GM18526 (cell line): ENCODE measurements around the gene CNTN2.

Source experiments
- POLR2A ChIP-seq: IDR thresholded peaks from 3 replicates; pipeline ENCODE4 v1.6.1; 2011; ENCODE audit not compliant: insufficient read length; ENCODE audit errors: extremely low read depth

Gene CNTN2

GRCh38 chr1:205041998-205042910 lies 758 bp upstream of the CNTN2 start:
- TF ChIP-seq POLR2A: no peak

DNA sequence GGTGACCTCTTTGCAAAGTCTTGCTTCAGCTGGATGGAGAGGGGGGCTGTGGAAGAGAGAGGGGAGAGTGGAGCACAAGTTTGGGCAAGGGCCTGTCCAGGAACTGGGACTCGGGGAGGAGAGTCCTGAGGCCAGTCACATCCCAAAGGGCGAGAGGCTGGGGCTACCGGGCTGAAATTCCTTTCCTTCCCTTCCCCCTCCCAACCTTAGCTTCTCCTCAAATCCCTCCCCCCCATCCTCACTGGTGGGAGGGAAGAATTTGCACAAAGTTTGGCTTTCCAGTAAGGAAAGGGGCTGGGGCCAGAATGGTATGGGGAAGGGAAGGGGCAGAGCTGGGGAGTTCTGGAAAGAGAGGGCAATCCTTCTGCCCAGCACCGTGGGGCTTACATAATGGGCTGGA lies 854 bp downstream of the CNTN2 start:
- TF ChIP-seq POLR2A: no peak

DNA sequence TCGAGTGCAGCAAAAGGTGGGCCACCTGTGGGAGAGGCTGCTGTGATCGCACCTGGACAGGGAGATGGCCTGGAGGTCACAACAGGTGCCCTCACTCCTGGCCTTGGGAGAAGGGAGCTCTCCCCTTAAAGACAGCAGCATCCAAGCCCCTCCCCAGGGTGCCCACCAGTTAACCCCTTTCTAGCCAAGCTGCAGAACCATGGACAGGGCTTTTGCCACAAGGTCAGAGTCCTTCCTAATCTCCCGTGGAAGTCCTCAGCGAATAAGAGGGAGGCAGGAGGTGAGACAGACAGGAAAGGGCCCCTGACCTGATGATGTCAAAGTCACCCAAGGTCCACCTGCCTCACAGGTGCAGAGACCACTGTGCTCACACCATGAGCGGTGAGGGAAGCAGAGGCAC lies 1.7 kb downstream of the CNTN2 start:
- TF ChIP-seq POLR2A: no peak

DNA sequence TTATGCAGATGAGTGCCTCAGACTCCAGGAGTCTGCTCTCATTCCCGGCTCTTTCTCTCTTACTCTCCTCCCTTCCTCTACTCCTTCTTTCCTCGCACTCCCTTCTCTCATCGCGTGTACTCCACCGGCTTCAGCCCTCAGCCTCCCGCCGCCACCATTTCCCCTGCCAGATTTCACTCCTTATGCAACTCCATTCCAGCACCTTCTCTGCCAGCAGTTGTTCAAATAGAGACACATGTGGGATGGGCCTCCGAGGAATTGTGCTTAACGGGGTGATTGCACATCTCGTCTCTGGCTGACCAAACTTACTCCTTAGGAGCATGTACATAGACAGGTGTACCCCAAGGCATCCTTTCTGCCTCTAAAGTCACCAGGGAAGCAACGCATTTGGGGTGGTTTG lies 2.1 kb downstream of the CNTN2 start:
- TF ChIP-seq POLR2A: no peak

GRCh38 chr1:205046870-205047269 lies 3.9 kb downstream of the CNTN2 start:
- TF ChIP-seq POLR2A: no peak

DNA sequence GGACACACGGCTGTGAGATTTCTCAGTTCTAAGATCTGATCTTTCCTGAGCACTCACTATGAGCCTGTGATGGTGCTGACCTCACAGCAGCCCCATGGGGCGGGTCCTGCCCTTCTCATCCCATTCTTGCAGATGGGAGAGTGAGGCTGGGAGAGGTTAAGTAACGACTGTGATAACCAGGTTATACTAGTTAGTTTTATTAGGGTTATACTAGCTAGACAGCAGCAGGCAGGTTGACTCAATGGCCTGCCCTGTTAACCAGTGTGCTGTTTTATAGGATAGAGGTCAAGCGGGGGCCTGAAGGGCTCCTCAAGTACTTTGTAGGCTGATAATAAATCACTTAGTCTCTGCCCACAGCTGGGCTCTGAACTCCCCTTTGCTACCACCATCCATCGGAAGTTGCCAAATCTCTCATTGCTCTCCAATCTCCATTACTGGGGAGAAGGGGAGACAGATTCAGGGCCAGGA lies 4.8 kb downstream of the CNTN2 start:
- no peak for TF ChIP-seq POLR2A

DNA sequence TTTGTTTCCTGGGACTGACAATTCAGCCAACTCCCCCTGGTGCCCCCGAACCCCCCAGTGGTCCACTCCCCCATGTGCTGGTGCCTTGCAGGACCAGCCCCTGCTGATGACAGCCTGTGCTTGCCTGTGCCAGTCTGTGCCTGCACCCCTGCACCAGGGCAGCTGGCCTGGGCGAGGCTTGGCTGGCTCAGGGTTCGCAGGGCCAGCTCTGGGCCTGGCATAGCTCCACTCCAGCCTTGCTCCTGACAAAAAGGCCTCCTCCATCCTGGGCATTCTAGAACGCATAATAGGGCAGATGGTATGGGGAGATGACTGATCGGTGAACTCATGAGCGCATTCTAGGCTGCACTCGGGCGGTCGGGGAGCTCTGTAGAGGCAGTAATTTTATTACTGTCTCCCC lies 5.4 kb downstream of the CNTN2 start:
- no peak for TF ChIP-seq POLR2A

DNA sequence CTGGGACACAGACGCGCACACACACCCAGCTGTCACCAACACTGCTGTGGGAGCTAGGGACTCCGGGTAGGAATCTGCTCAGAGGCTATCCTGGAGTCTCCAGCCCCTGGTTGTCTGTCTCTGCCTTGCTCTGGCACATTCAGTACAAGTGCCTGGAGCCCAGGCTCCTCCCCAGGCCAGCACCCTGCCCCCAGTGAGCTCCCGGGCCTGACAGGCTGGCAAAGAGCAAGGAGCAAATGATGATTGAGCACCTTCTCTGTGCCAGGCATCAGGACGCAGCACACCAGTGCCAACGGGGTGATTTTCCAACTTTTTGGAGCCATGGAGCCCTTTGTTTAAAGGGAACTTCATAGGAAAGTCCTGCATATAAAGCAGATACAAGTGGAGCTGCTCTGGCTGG lies 6.5 kb downstream of the CNTN2 start:
- no peak for TF ChIP-seq POLR2A

- no peak for TF ChIP-seq POLR2A
These were observed 9.7 kb downstream of the CNTN2 start for GRCh38 chr1:205052690-205053089.

DNA sequence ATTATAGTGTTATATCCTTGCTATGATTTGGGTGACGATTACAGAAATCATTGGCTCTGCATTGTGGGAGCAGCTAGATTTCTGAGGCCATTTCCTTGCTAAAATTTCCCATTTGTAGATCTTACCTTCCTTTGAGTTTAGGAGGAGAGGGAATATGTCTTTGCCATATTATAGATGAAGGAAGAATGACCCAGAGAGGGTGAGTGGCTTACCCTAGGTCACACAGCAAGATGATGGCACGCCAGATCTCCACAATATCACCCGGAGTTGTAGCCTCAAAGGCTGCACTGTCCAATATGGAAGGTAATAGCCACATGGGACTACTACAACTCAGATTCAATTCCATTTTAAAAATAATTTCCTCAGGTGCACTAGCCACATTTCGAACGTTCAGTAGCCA lies 10.3 kb downstream of the CNTN2 start:
- no peak for TF ChIP-seq POLR2A

DNA sequence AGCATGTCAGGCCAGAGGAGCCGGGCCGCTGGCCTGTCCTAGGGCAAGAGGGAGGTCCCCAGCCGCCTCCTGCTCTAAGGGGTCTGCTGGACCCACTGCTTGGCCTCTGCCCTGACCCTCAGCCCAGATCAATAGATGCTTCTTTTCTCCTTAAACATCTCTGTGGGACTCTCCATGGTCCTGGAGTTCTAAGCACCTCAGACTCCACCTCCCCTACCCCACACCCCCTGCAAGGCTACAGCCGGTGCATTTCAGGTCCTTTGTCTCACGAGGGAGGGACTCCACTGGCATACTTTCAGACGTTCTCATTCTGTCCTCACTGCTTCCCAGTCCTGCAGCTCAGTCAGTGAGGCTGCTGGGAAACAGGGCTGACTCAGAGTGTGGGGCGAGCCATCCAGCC lies 11.0 kb downstream of the CNTN2 start:
- no peak for TF ChIP-seq POLR2A

DNA sequence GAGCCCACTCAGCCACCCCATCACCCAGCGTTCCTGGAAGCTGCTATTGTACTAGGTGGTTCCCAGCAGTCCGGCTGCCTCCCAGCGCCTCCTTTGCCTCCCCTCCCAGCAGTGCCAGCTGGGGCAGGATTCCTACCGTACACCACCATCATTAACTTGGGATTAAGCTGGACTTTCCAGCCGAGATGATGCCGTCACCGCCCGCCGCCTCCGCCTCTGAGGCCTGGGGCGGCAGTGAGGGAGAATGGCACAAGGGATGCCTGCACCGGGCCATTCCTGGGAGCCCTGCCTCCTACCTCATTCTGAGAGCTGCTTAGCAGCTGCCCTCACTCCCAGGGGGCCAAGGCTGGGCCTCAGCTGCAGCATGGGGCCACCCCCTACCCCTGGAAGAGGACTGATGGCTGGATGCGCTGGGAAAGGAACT lies 13.2 kb downstream of the CNTN2 start:
- no peak for TF ChIP-seq POLR2A

DNA sequence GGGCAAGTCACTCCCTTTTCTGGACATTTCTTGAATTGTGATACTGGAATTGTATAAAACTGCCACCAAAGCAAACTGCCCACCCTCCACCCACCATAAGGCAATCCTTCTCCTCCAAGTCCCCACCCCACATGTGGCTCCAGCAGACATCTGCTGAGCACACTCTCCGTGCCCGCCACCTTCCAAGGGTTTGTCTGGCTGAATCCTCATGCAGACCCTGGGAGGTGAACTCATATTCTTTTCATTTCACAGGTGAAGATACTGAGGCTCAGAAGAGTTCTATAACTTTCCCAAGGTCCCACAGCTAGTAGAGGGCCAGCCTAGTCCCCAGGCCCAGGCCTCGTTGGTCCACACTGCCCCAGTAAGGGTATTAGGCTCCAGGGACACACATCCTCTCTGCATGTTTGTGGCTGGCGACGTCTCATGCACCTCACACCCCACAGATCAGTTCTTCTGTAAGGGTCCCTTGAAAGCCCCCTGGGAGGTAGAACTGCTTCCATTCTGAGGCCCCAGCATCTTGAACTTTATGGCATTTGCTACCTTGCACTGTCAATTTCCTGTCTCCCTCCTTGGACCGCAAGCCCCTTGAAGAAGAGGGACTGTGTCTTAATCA lies 14.1 kb downstream of the CNTN2 start:
- no peak for TF ChIP-seq POLR2A

DNA sequence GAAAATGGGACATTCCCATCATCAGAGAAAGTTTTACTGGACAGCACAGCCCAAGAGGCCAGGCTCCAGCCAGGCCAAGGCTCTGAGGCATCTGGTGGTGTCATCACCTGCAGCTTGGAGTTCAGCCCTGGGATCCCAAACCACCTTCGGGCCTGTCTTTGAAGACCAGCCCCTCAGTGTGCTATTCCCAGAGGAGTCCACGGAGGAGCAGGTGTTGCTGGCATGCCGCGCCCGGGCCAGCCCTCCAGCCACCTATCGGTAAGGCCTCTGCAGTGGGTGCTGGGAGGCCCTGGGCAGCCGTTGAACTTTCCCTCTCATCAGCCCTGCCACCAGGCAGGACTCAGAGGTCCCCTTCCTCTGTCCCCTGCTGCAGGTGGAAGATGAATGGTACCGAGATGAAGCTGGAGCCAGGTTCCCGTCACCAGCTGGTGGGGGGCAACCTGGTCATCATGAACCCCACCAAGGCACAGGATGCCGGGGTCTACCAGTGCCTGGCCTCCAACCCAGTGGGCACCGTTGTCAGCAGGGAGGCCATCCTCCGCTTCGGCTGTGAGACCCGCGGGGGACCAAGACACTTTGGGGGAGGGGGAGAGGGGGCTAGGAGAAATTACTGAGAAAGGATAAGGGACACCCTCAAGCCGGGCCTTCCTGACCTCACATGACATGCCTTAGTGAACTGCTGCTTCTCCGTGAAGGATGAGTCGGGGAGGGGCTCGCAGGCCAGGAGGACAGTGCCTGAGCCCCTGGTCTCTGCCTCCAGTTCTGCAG lies 15.0 kb downstream of the CNTN2 start:
- no peak for TF ChIP-seq POLR2A

- TF ChIP-seq POLR2A: no peak
These were observed 15.8 kb downstream of the CNTN2 start for GRCh38 chr1:205058853-205059252.

DNA sequence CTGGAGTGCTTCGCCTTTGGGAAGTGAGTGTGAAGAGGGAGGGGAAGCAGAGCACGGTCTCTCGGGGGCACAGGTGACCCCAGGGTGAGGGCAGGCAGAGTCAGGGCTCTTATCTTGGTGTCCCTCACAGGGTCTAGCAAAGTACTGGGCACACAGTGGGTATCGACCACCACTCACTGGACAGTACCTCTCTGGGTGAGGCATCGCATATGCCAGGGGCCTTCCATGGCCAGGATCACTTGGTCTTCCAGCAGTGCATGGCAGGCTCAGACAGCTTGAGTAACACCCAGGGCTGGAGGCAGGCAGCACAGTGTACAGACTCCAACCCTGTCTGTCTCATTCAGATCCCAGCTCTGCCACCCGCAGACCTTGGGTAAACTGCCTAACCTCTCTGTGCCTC lies 16.6 kb downstream of the CNTN2 start:
- no peak for TF ChIP-seq POLR2A
